Naive thymus-derived CD8-positive, alpha-beta T cell (primary cell): ENCODE data around the gene RAP2C. TPM values are rescaled to one million over a fixed set of nuclear protein-coding genes. Genes with fewer than 3 reads are reported as not detected.

Experiments
- ATAC-seq, 2 donors: fragments of 150-1000 bp; cut with Tn5 transposase in 1 of 2; sonication (Bioruptor Pico), chemical (Tn5 transposase) in 1 of 2; 1 replicate in 1 of 2; 2 replicates in 1 of 2; pipeline ENCODE4 v1.10.0; 2021; ENCODE audit warnings: mild to moderate bottlenecking in 2 of 2, moderate library complexity in 2 of 2
- POLR2A ChIA-PET: fragments of 350-600 bp; sonication (Branson Sonifier 250); formaldehyde crosslinking; loops from one replicate; lab custom pipeline; 2021; ENCODE audit warnings: antibody characterized with exemption; lab: Charles Lee
- DNase-seq, 10 donors: peaks; one replicate each; pipeline versions ENCODE4 v3.0.0 to v3.0.0-alpha.2; 2020 to 2022
- H3K27ac Mint-ChIP-seq, 10 donors: one replicate each; pipeline ENCODE4 v1.8.0; 2020 to 2022; ENCODE audit warnings: mild to moderate bottlenecking in 10 of 10, mixed read lengths in 10 of 10, moderate library complexity in 4 of 10, inconsistent platforms in 1 of 10
- H3K27me3 Mint-ChIP-seq, 5 donors: one replicate each; pipeline ENCODE4 v1.8.0; 2021 to 2022; ENCODE audit warnings: mixed read lengths in 5 of 5
- H3K36me3 Mint-ChIP-seq, 3 donors: one replicate each; pipeline ENCODE4 v1.8.0; 2020 to 2022; ENCODE audit warnings: mixed read lengths in 3 of 3, mild to moderate bottlenecking in 2 of 3, inconsistent platforms in 1 of 3
- H3K4me1 Mint-ChIP-seq, 4 donors: one replicate each; pipeline ENCODE4 v1.8.0; 2021 to 2022; ENCODE audit warnings: mixed read lengths in 4 of 4
- H3K4me3 Mint-ChIP-seq, 10 donors: one replicate each; pipeline ENCODE4 v1.8.0; 2020 to 2022; ENCODE audit warnings: mild to moderate bottlenecking in 10 of 10, mixed read lengths in 10 of 10, moderate library complexity in 6 of 10, inconsistent platforms in 1 of 10
- H3K9me3 Mint-ChIP-seq, 9 donors: one replicate each; pipeline ENCODE4 v1.8.0; 2020 to 2022; ENCODE audit warnings: mixed read lengths in 9 of 9, mild to moderate bottlenecking in 3 of 9, inconsistent platforms in 1 of 9, moderate library complexity in 1 of 9
- polyA plus RNA-seq, 3 donors: library from polyadenylated mRNA; unstranded; fragments of 300-500 nt; fragmentation: Illumina TruSeq; gene quantifications; one replicate each; pipeline ENCODE4 v1.2.3, GENCODE V29; 2021
- total RNA-seq, 8 experiments: library from RNA in 2 of 8; stranded (reverse) in 2 of 8; gene quantifications; one replicate each; pipeline ENCODE4 v1.2.3 and lab custom pipeline; 2021 to 2026

RAP2C gene
- total and polyA plus RNA-seq, 5 experiments from 2014 or later, result 12.3 to 29.5 (median 23.9) TPM

DNA sequence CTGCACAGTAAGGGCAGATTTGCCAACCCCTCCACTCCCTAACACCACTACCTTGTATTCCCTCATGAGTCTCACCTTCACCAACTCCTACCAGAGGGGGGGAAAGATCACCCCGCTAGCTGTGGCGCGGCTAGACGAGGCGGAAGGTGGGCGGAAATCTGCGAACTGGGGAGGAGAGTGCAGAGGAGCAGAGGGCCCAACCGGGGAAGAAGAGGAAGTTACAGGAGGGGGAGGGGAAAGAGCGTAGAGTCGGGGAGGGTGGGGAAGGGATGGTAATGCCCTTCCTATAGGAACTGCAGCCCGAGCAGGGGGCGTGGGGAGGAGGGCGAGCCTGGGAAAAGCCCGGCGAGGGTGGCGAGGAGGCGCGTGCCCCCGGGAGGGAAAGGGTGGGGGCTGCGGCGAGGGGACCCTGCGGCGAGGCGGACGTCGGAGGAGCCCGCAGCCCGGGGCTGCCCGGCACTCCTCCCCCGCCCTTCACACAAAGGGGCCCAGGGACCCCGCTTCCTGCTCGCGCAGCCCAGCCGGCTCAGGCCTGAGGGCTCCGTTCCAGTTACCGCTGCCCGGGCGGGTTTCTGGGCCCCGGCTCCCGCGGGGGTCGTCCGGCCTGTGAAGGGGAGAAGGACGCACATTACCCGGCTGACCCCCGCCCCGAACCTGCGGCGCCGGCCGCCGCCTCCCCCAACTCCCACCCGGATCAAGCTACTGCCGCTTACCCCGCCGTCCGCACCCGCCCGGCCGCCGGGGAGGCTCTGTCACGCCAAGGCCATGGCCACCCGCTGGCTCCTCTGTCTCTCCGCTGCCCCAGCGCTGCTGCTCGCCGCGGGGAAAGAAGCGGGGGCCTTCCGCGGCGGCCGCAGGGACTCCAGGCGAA, 1.8 kb downstream of the RAP2C start:
- H3K4me1 Mint-ChIP-seq, result peaks cover 12 to 45% (median 32%) of the 10 kb centered on the region in 4 donors
- POLR2A ChIA-PET, result interaction anchor here (1.0 to 1.6 kb wide), 3 partner anchors 125 to 195 kb away, joined by 3 to 5 read pairs (median 3); partner anchors contain the start of gene STK26

DNA sequence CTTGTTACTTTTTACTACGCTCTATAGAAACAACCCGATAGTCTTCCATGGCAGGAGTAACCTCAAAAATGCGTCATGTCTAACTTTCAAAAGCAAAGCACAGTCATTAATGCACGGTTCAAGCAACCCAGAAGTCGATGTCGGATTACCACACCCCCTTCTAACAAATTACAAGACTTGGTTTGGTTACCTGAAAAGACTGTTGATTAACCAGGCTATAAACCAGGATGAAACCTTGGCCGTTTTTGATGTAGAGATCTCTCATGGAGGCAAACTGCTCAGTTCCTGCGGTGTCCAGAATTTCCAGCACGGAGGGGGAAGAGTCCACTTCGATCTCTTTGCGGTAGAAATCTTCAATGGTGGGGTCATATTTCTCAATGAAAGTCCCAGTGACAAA, 2.4 kb downstream of the RAP2C start:
- DNase-seq (peak in 6 of 10 donors; percentile 29 to 78 (median 56)), ATAC-seq (peak; percentile 60 to 68)
- Mint-ChIP-seq H3K4me3 (peak overlapping the region; percentile 91 to 98 (median 96)), H3K27me3 (no peaks in the 10 kb centered on the region), H3K36me3 (peaks cover 0 to 25% (median 0%) of the 10 kb centered on the region in 3 donors), H3K4me1 (peaks cover 12 to 50% (median 35%) of the 10 kb centered on the region in 4 donors), H3K27ac (peak overlapping the region; percentile 95 to 99 (median 99)), H3K9me3 (peaks cover 0 to 2% (median 0%) of the 10 kb centered on the region in 9 donors)
- POLR2A ChIA-PET, result interaction anchor here (1.0 to 1.6 kb wide), 2 partner anchors 124 to 193 kb away, joined by 3 to 5 read pairs; no protein-coding TSS in a partner anchor

More for the DNA sequence above, 1.8 kb downstream of the RAP2C start:
- Mint-ChIP-seq H3K27me3 (no peaks in the 10 kb centered on the region), H3K36me3 (peaks cover 0 to 20% (median 0%) of the 10 kb centered on the region in 3 donors), H3K9me3 (peaks cover 0 to 2% (median 0%) of the 10 kb centered on the region in 9 donors), H3K4me3 (peak overlapping the region; percentile 91 to 98 (median 96)), H3K27ac (peak overlapping the region; percentile 95 to 99 (median 99))
- DNase-seq (peak; percentile 56 to 88 (median 78)), ATAC-seq (peak; percentile 73)

DNA sequence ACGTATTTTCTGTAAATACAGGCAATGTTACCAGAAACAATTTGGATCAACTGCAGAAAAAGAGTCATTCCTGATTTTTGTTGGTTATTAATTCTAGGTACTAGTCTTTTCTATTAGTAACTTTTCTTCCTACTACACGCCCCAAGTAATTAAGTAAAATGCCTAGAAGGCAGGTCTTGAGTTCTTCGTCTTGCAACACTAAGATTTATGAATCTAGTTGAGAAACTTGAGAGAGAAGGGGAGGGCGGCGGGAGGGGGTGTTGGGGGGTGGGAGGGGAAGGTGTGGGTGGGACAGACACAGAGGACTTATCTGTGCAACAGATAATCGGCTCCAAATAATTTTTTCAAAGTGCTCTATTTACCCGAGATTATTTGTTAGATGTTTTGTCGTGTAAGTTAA, 3.0 kb downstream of the RAP2C start:
- H3K36me3 Mint-ChIP-seq, result peaks cover 0 to 30% (median 0%) of the 10 kb centered on the region in 3 donors
- ATAC-seq (no peak), DNase-seq (no peak)
- H3K27ac Mint-ChIP-seq, result peak overlapping the region; percentile 95 to 99 (median 99)
- H3K4me1 Mint-ChIP-seq, result peaks cover 14 to 55% (median 40%) of the 10 kb centered on the region in 4 donors
- no peaks in the 10 kb centered on the region for H3K27me3 Mint-ChIP-seq
- H3K4me3 Mint-ChIP-seq, result peak overlapping the region; percentile 91 to 98 (median 96)
- POLR2A ChIA-PET, result no interaction called here
- H3K9me3 Mint-ChIP-seq, result peaks cover 0 to 2% (median 0%) of the 10 kb centered on the region in 9 donors

DNA sequence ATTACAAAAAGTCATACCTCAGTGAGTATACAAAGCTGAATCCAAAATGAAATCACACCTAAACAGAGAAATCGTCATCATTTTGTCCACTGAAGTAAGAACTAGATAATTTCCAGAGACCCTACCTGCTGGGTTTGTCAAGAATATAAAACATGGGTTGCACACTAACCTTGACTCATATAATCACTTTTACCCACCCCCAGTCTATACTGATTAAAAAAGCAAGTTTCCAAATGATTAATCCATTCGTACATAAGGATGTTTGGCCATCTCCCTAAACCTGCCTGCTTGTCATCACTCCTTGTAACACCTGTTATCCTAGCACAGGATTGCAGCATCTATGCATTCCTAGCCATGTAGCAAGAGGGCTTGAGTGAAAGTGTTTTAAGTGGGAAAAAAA, 4.7 kb downstream of the RAP2C start:
- POLR2A ChIA-PET, result no interaction called here
- ATAC-seq, result no peak
- peaks cover 17 to 64% (median 51%) of the 10 kb centered on the region in 4 donors for H3K4me1 Mint-ChIP-seq
- peak overlapping the region in 6 of 10 donors; percentile 16 to 68 (median 29) for H3K27ac Mint-ChIP-seq
- no peak for DNase-seq
- H3K27me3 Mint-ChIP-seq, result no peaks in the 10 kb centered on the region
- peaks cover 0 to 2% (median 0%) of the 10 kb centered on the region in 9 donors for H3K9me3 Mint-ChIP-seq
- H3K4me3 Mint-ChIP-seq, result peak overlapping the region; percentile 42 to 98 (median 72)
- H3K36me3 Mint-ChIP-seq, result peaks cover 0 to 41% (median 0%) of the 10 kb centered on the region in 3 donors

DNA sequence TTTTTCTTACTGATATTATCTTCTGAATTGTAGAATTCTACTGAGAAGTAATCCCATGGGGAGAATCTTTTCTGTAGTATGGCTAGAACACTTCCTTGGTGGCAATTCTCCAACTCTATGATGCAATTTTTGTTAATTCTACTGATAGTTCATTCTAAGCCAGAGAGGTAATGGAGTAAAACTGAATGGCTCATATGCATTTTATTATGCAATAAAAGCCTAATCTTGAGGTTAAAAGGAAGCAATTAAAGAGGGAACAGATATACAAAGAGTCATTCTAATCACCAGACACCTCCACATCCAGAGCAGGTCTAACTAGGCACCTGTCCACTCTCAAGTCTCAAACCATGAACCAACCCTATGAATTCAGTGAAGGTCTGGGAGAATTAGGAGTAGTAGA, 9.7 kb downstream of the RAP2C start:
- Mint-ChIP-seq H3K27ac (peak overlapping the region in 3 of 10 donors; percentile 24 to 44 (median 35)), H3K9me3 (no peaks in the 10 kb centered on the region), H3K27me3 (no peaks in the 10 kb centered on the region), H3K4me3 (peak overlapping the region in 5 of 10 donors; percentile 8 to 32 (median 25)), H3K4me1 (peaks cover 17 to 70% (median 56%) of the 10 kb centered on the region in 4 donors), H3K36me3 (peaks cover 0 to 59% (median 0%) of the 10 kb centered on the region in 3 donors)
- ATAC-seq, result no peak
- no peak for DNase-seq
- POLR2A ChIA-PET, result no interaction called here

DNA sequence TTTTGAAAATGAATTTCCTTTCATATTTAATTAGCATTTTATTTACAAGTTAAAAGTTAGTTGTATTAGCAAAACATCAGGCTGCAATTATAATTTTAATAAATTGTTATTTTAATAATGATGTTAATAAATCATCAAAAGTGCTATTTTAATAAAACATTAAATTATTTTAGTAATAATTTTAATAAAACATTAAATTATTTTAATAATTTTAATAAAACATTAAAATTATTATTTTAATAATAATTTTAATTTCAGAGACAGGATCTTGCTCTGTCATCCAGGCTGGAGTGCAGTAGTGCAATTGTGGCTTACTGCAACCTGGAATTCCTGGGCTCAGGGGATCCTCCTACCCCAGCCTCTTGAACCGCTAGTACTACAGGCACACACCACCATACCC, 10.8 kb downstream of the RAP2C start:
- DNase-seq (no peak), ATAC-seq (no peak)
- POLR2A ChIA-PET, result no interaction called here
- Mint-ChIP-seq H3K9me3 (no peaks in the 10 kb centered on the region), H3K4me1 (peaks cover 13 to 66% (median 50%) of the 10 kb centered on the region in 4 donors), H3K4me3 (no peak overlapping the region), H3K36me3 (peaks cover 0 to 52% (median 0%) of the 10 kb centered on the region in 3 donors), H3K27ac (no peak overlapping the region), H3K27me3 (no peaks in the 10 kb centered on the region)

DNA sequence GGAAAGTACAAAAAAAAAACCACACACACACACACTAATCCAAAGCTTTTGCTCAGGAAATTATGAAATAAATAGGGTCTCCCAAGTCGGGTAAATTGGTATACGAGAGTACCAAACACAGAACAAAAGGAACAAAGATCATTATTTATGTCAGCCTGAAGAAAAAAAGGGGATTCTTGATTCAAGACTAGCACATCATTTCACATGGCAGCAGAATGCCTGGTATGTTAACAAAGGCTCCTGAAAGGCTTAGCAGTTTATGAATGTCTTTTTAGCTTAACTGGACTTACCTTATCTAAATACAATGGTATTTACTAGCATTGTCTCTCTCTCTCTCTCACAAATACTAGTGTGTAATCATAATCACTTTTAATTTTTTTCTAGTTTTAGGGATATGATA, 11.3 kb downstream of the RAP2C start:
- Mint-ChIP-seq H3K4me3 (peak overlapping the region in 4 of 10 donors; percentile 8 to 33 (median 18)), H3K27ac (peak overlapping the region in 1 of 10 donors; percentile 14), H3K4me1 (peaks cover 15 to 64% (median 50%) of the 10 kb centered on the region in 4 donors), H3K9me3 (no peaks in the 10 kb centered on the region), H3K36me3 (peaks cover 0 to 53% (median 0%) of the 10 kb centered on the region in 3 donors), H3K27me3 (no peaks in the 10 kb centered on the region)
- POLR2A ChIA-PET, result no interaction called here
- DNase-seq, result no peak
- no peak for ATAC-seq

DNA sequence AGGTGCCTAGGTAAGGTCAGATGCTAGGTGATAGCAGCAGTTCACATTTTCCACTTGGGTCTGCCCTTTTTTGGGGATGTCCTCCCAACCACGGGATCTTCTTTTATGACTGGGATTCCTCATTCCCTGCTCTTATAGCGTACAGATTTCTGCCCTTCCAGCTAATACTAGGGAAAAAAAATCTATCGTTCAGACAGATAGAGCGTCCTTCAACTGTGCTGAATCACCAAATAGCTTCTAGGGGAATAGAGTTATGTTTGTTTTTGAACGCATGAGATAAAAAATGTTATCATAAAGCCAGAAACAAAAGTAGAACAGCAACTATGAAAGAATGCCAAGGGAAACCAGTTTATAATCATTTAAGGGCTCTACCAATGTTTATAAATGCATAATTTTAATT, 13.0 kb downstream of the RAP2C start:
- Mint-ChIP-seq H3K27ac (peak overlapping the region in 1 of 10 donors; percentile 10), H3K4me1 (peaks cover 12 to 49% (median 37%) of the 10 kb centered on the region in 4 donors), H3K36me3 (peaks cover 0 to 44% (median 0%) of the 10 kb centered on the region in 3 donors), H3K9me3 (no peaks in the 10 kb centered on the region), H3K27me3 (no peaks in the 10 kb centered on the region), H3K4me3 (no peak overlapping the region)
- no peak for DNase-seq
- no peak for ATAC-seq
- POLR2A ChIA-PET, result no interaction called here

DNA sequence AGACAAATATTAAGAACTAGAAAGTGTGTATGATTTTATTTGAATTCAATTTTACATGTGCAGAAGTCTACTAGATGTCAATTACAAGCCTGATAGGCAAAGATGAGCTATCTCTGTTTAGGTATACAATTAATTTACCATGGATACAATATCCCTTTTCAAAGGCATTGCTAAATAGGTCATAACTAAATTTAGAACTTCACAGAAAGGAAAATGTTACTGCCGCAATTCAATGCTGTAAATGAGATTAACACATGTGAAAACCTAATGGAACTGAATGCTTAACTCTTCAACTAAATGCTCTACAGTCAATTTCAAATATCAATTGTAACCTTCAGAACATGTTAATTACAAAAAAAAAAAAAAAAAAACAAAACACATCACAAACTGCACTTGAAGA, 14.6 kb downstream of the RAP2C start:
- DNase-seq, result no peak
- POLR2A ChIA-PET, result no interaction called here
- H3K27me3 Mint-ChIP-seq, result no peaks in the 10 kb centered on the region
- H3K27ac Mint-ChIP-seq, result no peak overlapping the region
- no peaks in the 10 kb centered on the region for H3K9me3 Mint-ChIP-seq
- H3K4me1 Mint-ChIP-seq, result peaks cover 8 to 35% (median 24%) of the 10 kb centered on the region in 4 donors
- H3K4me3 Mint-ChIP-seq, result no peak overlapping the region
- no peak for ATAC-seq
- peaks cover 0 to 35% (median 0%) of the 10 kb centered on the region in 3 donors for H3K36me3 Mint-ChIP-seq

DNA sequence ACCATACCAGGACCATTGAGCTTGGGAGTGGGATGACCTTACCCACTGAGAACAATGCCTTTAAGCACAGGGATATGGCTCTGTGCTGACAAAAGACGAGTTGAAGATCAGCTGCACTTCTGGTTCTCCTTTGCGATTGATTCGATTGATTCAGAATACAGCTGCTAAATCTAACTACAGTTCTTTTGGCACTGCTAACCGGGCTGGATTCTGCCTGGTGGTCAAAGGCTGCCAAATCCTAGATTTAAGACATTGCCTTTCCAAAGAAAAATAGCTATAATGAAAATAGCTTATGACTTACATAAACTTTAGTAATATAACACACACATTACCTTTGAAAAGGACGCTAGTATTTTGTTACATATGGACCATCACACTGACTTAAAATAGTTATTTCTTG, 18.3 kb downstream of the RAP2C start:
- H3K4me3 Mint-ChIP-seq, result no peak overlapping the region
- peaks cover 4 to 11% (median 8%) of the 10 kb centered on the region in 4 donors for H3K4me1 Mint-ChIP-seq
- POLR2A ChIA-PET, result no interaction called here
- no peak overlapping the region for H3K27ac Mint-ChIP-seq
- DNase-seq (no peak), ATAC-seq (no peak)
- H3K36me3 Mint-ChIP-seq, result peaks cover 0 to 25% (median 6%) of the 10 kb centered on the region in 3 donors
- no peaks in the 10 kb centered on the region for H3K27me3 Mint-ChIP-seq
- peaks cover 0 to 9% (median 0%) of the 10 kb centered on the region in 9 donors for H3K9me3 Mint-ChIP-seq

DNA sequence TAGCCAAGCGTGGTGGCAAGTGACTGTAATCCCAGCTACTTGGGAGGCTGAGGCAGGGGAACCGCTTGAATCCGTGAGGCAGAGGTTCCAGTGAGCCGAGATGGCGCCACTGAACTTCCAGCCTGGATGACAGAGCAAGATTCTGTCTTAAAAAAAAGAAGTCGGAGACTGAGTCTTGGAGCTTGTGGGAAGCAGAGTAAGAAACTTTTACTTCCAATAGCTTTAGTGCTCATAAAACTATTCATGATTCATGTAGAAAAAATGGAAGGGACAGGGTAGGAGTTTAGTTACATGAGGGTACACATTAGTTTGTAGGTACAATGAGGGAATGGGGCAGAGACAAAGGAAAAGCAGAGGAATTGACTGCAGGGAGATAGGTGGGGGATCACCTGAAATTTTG, 19.3 kb downstream of the RAP2C start:
- Mint-ChIP-seq H3K27ac (peak overlapping the region in 5 of 10 donors; percentile 11 to 48 (median 19)), H3K9me3 (peaks cover 0 to 9% (median 0%) of the 10 kb centered on the region in 9 donors)

DNA sequence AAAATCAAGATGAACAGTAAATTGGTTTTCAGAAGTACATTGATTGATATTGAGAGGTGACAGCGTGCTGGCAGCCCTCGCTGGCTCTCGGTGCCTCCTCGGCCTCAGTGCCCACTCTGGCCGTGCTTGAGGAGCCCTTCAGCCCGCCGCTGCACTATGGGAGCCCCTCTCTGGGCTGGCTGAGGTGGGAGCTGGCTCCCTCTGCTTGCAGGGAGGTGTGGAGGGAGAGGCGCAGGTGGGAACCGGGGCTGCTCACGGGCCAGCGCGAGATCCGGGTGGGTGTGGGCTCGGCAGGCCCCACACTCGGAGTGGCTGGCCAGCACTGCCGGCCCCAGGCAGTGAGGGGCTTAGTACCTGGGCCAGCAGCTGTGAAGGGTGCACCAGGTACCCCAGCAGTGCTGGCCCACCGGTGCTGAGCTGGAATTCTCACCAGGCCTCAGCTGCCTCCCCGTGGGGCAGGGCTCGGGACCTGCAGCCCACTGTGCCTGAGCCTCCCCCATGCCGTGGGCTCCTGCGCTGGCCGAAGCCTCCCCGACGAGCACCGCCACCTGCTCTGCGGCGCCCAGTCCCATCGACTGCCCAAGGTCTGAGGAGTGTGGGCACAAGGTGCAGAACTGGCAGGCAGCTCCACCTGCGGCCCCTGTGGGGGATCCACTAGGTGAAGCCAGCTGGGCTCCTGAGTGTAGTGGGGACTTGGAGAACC, 25.2 kb downstream of the RAP2C start:
- H3K27me3 Mint-ChIP-seq, result no peaks in the 10 kb centered on the region
- no peak overlapping the region for H3K27ac Mint-ChIP-seq
- ATAC-seq, result no peak
- H3K36me3 Mint-ChIP-seq, result peaks cover 0 to 6% (median 4%) of the 10 kb centered on the region in 3 donors
- H3K4me3 Mint-ChIP-seq, result no peak overlapping the region
- no peak for DNase-seq
- peaks cover 0 to 9% (median 0%) of the 10 kb centered on the region in 9 donors for H3K9me3 Mint-ChIP-seq
- peaks cover 0 to 6% (median 0%) of the 10 kb centered on the region in 4 donors for H3K4me1 Mint-ChIP-seq
- POLR2A ChIA-PET, result no interaction called here

More for the DNA sequence above, 19.3 kb downstream of the RAP2C start:
- POLR2A ChIA-PET, result no interaction called here
- DNase-seq (no peak), ATAC-seq (no peak)
- Mint-ChIP-seq H3K4me3 (no peak overlapping the region), H3K36me3 (peaks cover 0 to 17% (median 6%) of the 10 kb centered on the region in 3 donors), H3K27me3 (no peaks in the 10 kb centered on the region), H3K4me1 (peaks cover 0 to 8% (median 6%) of the 10 kb centered on the region in 4 donors)
